GM12874 (cell line): ENCODE results near the gene SEMA3A.

Source experiments
- TF ChIP-seq, protein P1 (sequence below): IDR thresholded peaks from 2 replicates; pipeline ENCODE4 v1.5.1; 2011; ENCODE audit warnings: low read depth, mild to moderate bottlenecking, control low read depth, low read length, moderate library complexity; ENCODE audit not compliant: insufficient read depth

SEMA3A gene

GRCh38 chr7:84092207-84092606 lies 102.4 kb downstream of the SEMA3A start:
- TF ChIP-seq, protein P1, sequence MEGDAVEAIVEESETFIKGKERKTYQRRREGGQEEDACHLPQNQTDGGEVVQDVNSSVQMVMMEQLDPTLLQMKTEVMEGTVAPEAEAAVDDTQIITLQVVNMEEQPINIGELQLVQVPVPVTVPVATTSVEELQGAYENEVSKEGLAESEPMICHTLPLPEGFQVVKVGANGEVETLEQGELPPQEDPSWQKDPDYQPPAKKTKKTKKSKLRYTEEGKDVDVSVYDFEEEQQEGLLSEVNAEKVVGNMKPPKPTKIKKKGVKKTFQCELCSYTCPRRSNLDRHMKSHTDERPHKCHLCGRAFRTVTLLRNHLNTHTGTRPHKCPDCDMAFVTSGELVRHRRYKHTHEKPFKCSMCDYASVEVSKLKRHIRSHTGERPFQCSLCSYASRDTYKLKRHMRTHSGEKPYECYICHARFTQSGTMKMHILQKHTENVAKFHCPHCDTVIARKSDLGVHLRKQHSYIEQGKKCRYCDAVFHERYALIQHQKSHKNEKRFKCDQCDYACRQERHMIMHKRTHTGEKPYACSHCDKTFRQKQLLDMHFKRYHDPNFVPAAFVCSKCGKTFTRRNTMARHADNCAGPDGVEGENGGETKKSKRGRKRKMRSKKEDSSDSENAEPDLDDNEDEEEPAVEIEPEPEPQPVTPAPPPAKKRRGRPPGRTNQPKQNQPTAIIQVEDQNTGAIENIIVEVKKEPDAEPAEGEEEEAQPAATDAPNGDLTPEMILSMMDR = no peak

- TF ChIP-seq, protein P1 = no peak
Measured at GRCh38 chr7:84091318-84091717, 103.3 kb downstream of the SEMA3A start.

GRCh38 chr7:84088802-84089201 lies 105.8 kb downstream of the SEMA3A start:
- TF ChIP-seq, protein P1 = no peak

DNA sequence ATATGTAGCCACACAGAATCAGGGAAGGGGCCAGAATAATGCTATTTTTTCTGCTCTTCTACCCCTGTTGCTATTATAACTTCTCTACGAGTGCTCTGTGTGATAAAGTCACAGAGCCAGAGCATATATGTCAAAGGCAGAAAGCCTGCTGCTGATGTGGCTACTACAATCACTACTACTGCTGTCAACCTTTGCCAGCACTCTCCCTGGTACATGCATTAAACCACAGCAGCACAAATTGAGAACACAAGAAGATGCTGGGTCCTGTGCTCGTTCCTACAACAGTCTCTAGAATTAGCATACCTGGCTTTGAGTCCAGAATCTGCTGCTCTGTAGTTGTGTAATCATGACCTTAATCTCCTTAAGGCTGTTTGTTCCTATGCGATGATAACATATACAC lies 108.6 kb downstream of the SEMA3A start:
- TF ChIP-seq, protein P1 = no peak

DNA sequence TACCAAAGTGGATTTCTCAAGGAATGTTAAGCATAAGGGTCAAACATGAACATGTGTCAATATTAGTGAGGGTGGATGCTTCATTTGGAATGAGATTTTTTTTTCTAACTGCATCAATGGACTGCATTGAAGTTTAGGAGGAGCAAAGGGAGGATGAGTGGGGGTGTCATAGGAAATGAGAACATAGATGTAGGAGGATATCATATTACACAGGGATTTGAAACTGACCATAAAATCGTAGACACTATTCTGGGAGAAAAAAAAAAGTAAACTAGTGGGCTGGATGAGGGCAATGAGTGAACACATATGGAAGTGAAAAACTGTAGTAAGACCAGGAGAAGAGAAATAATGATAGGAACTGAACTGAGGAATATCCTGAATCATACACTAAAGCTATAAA lies 109.4 kb downstream of the SEMA3A start:
- TF ChIP-seq, protein P1 = no peak

GRCh38 chr7:84083846-84084245 lies 110.7 kb downstream of the SEMA3A start:
- TF ChIP-seq, protein P1 = no peak

DNA sequence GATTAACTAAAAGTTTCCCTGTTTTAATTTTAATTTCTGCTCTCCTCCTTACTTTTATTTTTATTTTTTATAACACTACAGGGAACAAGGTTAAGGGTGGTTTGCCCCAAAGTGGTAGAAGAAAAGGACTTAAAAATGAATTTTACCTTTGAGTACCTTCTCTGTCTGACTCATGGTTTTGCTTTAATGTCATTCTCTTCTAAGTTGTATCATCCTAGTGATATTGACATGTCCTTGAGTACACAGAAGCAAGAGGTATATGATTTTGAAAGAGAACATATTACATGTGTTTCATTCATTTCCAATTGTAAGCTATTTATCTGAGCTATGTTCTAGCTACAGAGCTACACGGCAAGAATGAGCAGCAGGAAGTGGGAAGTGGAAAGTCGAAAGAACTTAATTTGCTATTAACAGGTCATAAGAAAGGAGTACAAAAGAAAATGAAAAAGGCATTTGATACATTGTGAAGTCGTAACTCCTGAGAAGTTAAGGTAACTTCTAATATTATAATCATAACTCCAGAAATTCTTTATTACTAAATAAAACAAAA lies 112.5 kb downstream of the SEMA3A start:
- TF ChIP-seq, protein P1 = no peak
